T-cell (primary cell): ENCODE results near the gene RNU6-9. TPM values are rescaled to one million over a fixed set of nuclear protein-coding genes. Genes with fewer than 3 reads are reported as not detected.

Source experiments
- ATAC-seq, 4 experiments: fragments of 200-7000 bp in 3 of 4; fragments of 150-1000 bp in 1 of 4; cut with Tn5 transposase; replicated peaks in 1 of 4; 1 replicate in 3 of 4; 2 replicates in 1 of 4; pipeline ENCODE4 v1.10.0; 2021; ENCODE audit warnings: moderate library complexity in 3 of 4, mild to moderate bottlenecking in 2 of 4, moderate number of reproducible peaks in 1 of 4
- CTCF ChIA-PET, 2 donors: fragments of 300-600 bp; sonication (Branson Sonifier 250); formaldehyde crosslinking; loops; one replicate each; lab custom pipeline; 2022; ENCODE audit warnings: antibody characterized with exemption in 2 of 2; lab: Charles Lee
- POLR2A ChIA-PET, 2 donors: fragments of 300-600 bp; sonication (Branson Sonifier 250); formaldehyde crosslinking; loops; one replicate each; lab custom pipeline; 2022; ENCODE audit warnings: antibody characterized with exemption in 2 of 2; lab: Charles Lee
- DNase-seq, 35 experiments: peaks; one replicate each; pipeline versions ENCODE4 v3.0.0 to v3.0.0-alpha.2; 2013 to 2023
- H3K27ac ChIP-seq: one replicate; pipeline ENCODE4 v1.5.1; 2013; ENCODE audit warnings: low read length
- H3K27me3 ChIP-seq, 2 experiments: replicated peaks in 1 of 2; 1 replicate in 1 of 2; 2 replicates in 1 of 2; pipeline versions ENCODE4 v1.6.1 to v1.7.0; 2013; ENCODE audit warnings: low read length in 1 of 2, mixed read lengths in 1 of 2; ENCODE audit not compliant: control insufficient read depth in 2 of 2, insufficient read depth in 2 of 2; ENCODE audit errors: extremely low read depth in 1 of 2
- H3K36me3 ChIP-seq, 2 donors: 1 replicate in 1 of 2; 2 replicates in 1 of 2; pipeline versions ENCODE4 v1.6.1 to v1.7.0; 2013; ENCODE audit warnings: low read length in 1 of 2; ENCODE audit not compliant: control insufficient read depth in 2 of 2, insufficient read depth in 1 of 2; ENCODE audit errors: extremely low read depth in 1 of 2
- H3K4me1 ChIP-seq, 2 experiments: 1 replicate in 1 of 2; 2 replicates in 1 of 2; pipeline versions ENCODE4 v1.6.1 to v1.7.0; 2013; ENCODE audit warnings: low read length in 2 of 2, mixed read lengths in 1 of 2; ENCODE audit not compliant: insufficient read depth in 2 of 2, control insufficient read depth in 1 of 2; ENCODE audit errors: extremely low read depth in 1 of 2
- H3K4me3 ChIP-seq, 2 donors: 1 replicate in 1 of 2; 2 replicates in 1 of 2; pipeline versions ENCODE4 v1.5.1 to v1.7.0; 2013; ENCODE audit warnings: mild to moderate bottlenecking in 2 of 2, low read length in 1 of 2, moderate library complexity in 1 of 2; ENCODE audit not compliant: control insufficient read depth in 1 of 2; ENCODE audit errors: extremely low read depth in 1 of 2
- H3K9me3 ChIP-seq: 2 replicates; pipeline ENCODE4 v1.7.0; 2013
- H3K27ac Mint-ChIP-seq, 2 donors: one replicate each; pipeline ENCODE4 v1.8.0; 2020 to 2021; ENCODE audit warnings: mild to moderate bottlenecking in 2 of 2, mixed read lengths in 2 of 2
- H3K27me3 Mint-ChIP-seq, 2 donors: one replicate each; pipeline ENCODE4 v1.8.0; 2021 to 2022; ENCODE audit warnings: mixed read lengths in 2 of 2
- H3K36me3 Mint-ChIP-seq: one replicate; pipeline ENCODE4 v1.8.0; 2021; ENCODE audit warnings: mixed read lengths
- H3K4me1 Mint-ChIP-seq, 3 donors: one replicate each; pipeline ENCODE4 v1.8.0; 2020 to 2022; ENCODE audit warnings: mixed read lengths in 3 of 3, mild to moderate bottlenecking in 1 of 3
- H3K4me3 Mint-ChIP-seq, 3 donors: one replicate each; pipeline ENCODE4 v1.8.0; 2020 to 2022; ENCODE audit warnings: mild to moderate bottlenecking in 3 of 3, mixed read lengths in 3 of 3, moderate library complexity in 3 of 3
- H3K9me3 Mint-ChIP-seq, 3 donors: one replicate each; pipeline ENCODE4 v1.8.0; 2020 to 2022; ENCODE audit warnings: mixed read lengths in 3 of 3
- WGBS: methylation state at CpG from one replicate; pipeline ENCODE4 v1.1.5; 2013; ENCODE audit warnings: missing lambda C conversion rate; ENCODE audit not compliant: insufficient coverage; 5-methylcytosine and 5-hydroxymethylcytosine counted together
- total RNA-seq, 35 experiments: library from RNA in 6 of 35; stranded (reverse) in 6 of 35; fragments of 120-200 nt in 1 of 35; gene quantifications; one replicate each; pipeline versions ENCODE4 v1.2.1 to v1.2.4 and lab custom pipeline; 2013 to 2026

Gene RNU6-9
- total RNA-seq, 5 donors from 2014 or later (not counting 1 experiment from before 2014, with no cell fraction given): not detected

DNA sequence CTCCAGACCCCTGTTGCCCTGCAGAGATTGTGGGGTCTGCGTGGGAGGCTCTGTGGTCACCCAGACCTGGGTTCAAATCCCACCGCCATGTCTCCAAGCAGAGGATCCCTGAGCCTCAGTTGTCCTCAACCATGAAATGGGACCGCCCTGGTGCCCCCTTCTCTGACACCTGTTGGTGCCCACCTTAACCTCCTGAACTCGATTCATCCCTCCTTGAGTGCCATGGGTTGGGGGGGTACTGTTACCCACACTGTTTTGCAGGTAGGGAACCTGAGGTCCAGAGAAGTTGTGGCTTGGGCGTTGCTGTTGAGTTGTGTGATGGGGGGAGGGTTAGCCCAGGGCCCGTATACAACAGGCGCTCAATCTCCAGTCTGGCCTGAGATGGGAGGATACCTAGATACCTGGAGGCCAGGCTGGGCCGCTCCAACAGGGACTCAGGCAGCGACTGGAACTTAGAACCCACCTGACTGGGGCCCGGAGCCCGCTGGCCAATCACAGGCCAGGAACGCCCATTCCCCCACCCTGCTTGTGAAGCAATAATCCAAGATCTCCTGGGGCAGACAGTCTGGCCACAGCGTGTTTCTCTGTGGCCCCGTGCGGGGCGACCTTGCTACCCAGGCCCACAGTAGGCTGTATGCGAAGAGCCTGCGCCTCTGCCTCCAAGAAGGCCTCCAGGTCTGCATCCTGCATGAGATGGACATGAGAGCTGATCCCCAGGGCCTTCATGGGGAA, 35.4 kb downstream of the RNU6-9 start:
- CTCF ChIA-PET: no interaction called here
- Histone ChIP-seq H3K27me3 (no peaks in the 10 kb centered on the region), H3K36me3 (no peaks in the 10 kb centered on the region), H3K4me3 (no peak overlapping the region), H3K27ac (no peak overlapping the region), H3K4me1 (peaks cover 7 to 54% of the 10 kb centered on the region in 2 experiments), H3K9me3 (no peaks in the 10 kb centered on the region)
- no peaks in the 10 kb centered on the region for H3K27me3 Mint-ChIP-seq
- peaks cover 19 to 21% (median 20%) of the 10 kb centered on the region in 3 donors for H3K4me1 Mint-ChIP-seq
- 92% methylated on average over 14 of the region's 18 CpGs for WGBS
- H3K4me3 Mint-ChIP-seq: peak overlapping the region in 2 of 3 donors; percentile 9 to 78
- no peak overlapping the region for H3K27ac Mint-ChIP-seq
- POLR2A ChIA-PET: no interaction called here
- no peaks in the 10 kb centered on the region for H3K9me3 Mint-ChIP-seq
- no peak for DNase-seq
- ATAC-seq: no peak
- no peaks in the 10 kb centered on the region for H3K36me3 Mint-ChIP-seq

DNA sequence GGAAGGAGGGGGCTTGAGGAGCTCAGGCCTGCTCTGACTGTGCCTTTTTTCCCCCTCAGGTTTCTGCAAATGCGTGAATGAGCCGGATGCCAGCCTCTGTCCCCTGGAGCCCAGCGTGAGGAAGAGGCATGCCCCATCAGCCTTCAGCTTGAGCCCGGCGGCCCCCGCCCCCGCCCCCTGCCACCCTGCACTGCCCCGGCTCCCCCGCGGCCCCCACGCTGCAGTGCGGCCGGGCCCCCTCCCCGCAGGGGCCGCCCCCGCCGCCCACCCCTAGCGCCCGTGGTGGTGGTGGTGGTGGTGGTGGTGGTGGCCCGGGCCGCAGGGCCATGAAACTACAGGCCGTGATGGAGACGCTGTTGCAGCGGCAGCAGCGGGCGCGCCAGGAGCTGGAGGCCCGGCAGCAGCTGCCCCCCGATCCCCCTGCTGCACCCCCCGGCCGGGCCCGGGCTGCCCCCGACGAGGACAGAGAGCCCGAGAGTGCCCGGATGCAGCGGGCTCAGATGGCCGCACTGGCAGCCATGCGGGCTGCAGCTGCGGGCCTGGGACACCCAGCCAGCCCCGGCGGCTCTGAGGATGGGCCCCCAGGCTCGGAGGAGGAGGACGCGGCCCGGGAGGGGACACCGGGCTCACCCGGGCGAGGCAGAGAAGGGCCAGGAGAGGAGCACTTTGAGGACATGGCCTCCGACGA, 36.1 kb downstream of the RNU6-9 start:
- no peaks in the 10 kb centered on the region for H3K36me3 Mint-ChIP-seq
- WGBS: 94% methylated on average over 17 of the region's 51 CpGs
- no peaks in the 10 kb centered on the region for H3K27me3 Mint-ChIP-seq
- CTCF ChIA-PET: no interaction called here
- H3K4me1 ChIP-seq: peaks cover 7 to 48% of the 10 kb centered on the region in 2 experiments
- H3K4me3 ChIP-seq: no peak overlapping the region
- H3K27ac Mint-ChIP-seq: no peak overlapping the region
- H3K4me1 Mint-ChIP-seq: peaks cover 17 to 20% (median 19%) of the 10 kb centered on the region in 3 donors
- no peak overlapping the region for H3K4me3 Mint-ChIP-seq
- no peaks in the 10 kb centered on the region for H3K9me3 Mint-ChIP-seq
- H3K27ac ChIP-seq: no peak overlapping the region
- no peaks in the 10 kb centered on the region for H3K9me3 ChIP-seq
- no peaks in the 10 kb centered on the region for H3K27me3 ChIP-seq
- DNase-seq (no peak), ATAC-seq (no peak)
- POLR2A ChIA-PET: no interaction called here
- H3K36me3 ChIP-seq: no peaks in the 10 kb centered on the region

DNA sequence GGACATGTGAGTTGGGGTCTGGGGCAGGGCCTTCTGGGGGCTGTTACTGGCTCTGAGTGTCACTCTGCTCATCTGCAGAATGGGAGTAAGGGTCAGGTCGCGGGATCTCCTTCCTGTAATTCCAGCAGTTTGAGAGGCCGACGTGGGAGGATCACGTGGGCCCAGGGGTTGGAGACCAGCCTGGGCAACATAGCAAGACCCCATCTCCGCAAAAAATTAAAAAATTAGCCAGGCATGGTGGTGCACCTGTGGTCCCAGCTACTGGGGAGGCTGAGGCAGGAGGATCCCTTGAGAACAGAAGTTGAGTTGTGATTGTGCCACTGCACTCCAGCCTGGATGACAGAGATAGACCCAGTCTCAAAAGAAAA, 36.6 kb downstream of the RNU6-9 start:
- 100% methylated on average over 6 of the region's 6 CpGs for WGBS
- peaks cover 16 to 19% (median 18%) of the 10 kb centered on the region in 3 donors for H3K4me1 Mint-ChIP-seq
- Histone ChIP-seq H3K4me3 (no peak overlapping the region), H3K36me3 (no peaks in the 10 kb centered on the region), H3K27ac (no peak overlapping the region), H3K9me3 (no peaks in the 10 kb centered on the region), H3K4me1 (peaks cover 7 to 43% of the 10 kb centered on the region in 2 experiments), H3K27me3 (no peaks in the 10 kb centered on the region)
- DNase-seq (no peak), ATAC-seq (no peak)
- H3K4me3 Mint-ChIP-seq: no peak overlapping the region
- CTCF ChIA-PET: no interaction called here
- POLR2A ChIA-PET: no interaction called here
- H3K9me3 Mint-ChIP-seq: no peaks in the 10 kb centered on the region
- H3K36me3 Mint-ChIP-seq: no peaks in the 10 kb centered on the region
- no peak overlapping the region for H3K27ac Mint-ChIP-seq
- H3K27me3 Mint-ChIP-seq: no peaks in the 10 kb centered on the region

DNA sequence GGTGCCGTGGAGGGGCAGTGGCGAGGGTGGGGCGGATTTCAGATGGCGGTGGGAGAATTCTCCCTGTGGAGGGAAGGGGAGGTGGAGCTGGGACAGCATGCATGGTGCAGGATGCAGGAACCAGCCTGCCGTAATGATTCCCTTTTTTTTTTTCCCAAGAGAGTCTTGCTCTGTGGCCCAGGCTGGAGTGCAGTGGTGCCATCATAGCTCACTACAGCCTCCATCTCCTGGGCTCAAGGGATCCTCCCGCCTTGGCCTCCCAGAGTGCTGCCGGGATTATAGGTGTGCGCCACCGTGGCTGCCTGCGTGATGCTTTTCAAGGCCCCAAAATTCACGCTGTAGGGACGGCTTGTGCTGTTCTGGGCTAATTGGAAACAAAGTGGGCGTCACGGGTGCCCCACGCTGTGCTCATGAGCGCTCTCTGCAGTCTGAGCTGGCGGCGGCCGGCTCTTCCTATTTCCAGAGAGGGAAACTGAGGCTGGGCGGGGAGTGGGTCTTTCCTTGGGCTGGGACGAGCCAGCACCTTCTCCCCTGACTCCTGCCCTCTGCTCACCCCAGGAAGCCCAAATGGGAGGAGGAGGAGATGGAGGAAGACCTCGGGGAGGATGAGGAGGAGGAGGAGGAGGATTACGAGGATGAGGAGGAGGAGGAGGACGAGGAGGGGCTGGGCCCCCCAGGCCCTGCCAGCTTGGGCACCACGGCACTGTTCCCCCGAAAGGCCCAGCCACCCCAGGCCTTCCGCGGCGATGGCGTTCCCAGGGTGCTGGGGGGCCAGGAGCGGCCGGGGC, 38.8 kb downstream of the RNU6-9 start:
- H3K27ac ChIP-seq: no peak overlapping the region
- ChIA-PET POLR2A (no interaction called here), CTCF (no interaction called here)
- no peaks in the 10 kb centered on the region for H3K9me3 Mint-ChIP-seq
- 69% methylated on average over 24 of the region's 32 CpGs for WGBS
- no peaks in the 10 kb centered on the region for H3K36me3 ChIP-seq
- H3K27me3 ChIP-seq: no peaks in the 10 kb centered on the region
- ATAC-seq (peak in 1 of 4 experiments; percentile 12), DNase-seq (no peak)
- H3K36me3 Mint-ChIP-seq: no peaks in the 10 kb centered on the region
- H3K27me3 Mint-ChIP-seq: no peaks in the 10 kb centered on the region
- no peak overlapping the region for H3K27ac Mint-ChIP-seq
- peaks cover 7 to 32% of the 10 kb centered on the region in 2 experiments for H3K4me1 ChIP-seq
- peak overlapping the region in 2 of 3 donors; percentile 37 to 80 for H3K4me3 Mint-ChIP-seq
- H3K4me3 ChIP-seq: peak overlapping the region in 1 of 2 donors; percentile 41
- H3K9me3 ChIP-seq: no peaks in the 10 kb centered on the region
- H3K4me1 Mint-ChIP-seq: peaks cover 19 to 23% (median 23%) of the 10 kb centered on the region in 3 donors

DNA sequence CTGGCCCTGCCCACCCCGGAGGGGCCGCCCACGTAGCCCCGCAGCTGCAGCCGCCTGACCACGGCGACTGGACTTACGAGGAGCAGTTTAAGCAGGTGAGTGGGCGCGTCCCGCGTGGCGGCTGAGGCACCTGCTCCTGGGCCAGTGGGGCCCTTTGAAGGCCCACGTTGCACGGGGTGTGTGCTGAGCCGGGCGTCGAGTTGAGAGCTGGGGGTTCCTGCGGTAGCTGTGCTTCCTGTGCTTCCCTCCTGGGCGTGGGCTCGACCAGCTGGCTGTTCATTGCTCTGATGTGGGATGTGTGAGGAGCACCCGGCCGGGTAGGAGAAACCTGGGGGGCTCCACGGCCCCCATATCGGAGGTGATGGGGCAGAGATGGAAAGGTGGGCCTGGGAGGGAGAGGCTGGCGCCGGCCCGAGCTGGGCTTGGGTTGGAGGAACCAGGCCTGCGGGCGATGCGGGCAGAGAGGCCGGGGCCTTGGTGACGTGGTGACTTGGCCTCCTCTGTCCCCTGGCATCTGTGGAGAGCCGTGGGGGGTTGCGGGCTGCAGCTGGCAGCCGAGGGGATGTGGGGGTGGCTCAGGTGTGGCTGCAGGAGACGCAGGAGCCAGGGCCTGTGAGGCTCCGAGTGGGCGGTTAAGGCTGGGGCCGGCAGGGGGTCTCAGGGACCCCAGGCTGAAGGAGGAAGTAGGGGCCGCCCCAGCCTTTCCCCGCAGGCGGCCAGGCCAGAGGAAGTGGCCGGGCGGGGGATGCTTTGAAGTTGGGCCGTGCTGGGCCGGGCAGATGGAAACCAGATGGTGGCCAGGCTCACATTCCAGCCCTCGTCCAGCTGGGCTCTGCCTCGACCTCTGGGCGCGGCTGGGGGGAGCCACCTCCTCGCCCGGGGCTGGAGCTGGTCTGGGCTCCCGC, 39.6 kb downstream of the RNU6-9 start:
- Histone ChIP-seq H3K36me3 (no peaks in the 10 kb centered on the region), H3K9me3 (no peaks in the 10 kb centered on the region), H3K27me3 (no peaks in the 10 kb centered on the region), H3K4me1 (peaks cover 7 to 32% of the 10 kb centered on the region in 2 experiments), H3K4me3 (peak overlapping the region; percentile 30 to 41), H3K27ac (no peak overlapping the region)
- peaks cover 26 to 31% (median 29%) of the 10 kb centered on the region in 3 donors for H3K4me1 Mint-ChIP-seq
- H3K27me3 Mint-ChIP-seq: no peaks in the 10 kb centered on the region
- H3K9me3 Mint-ChIP-seq: peaks cover 0 to 3% (median 0%) of the 10 kb centered on the region in 3 donors
- ATAC-seq (peak; percentile 74 to 88 (median 79)), DNase-seq (peak in 18 of 35 experiments; percentile 35 to 67 (median 48))
- ChIA-PET CTCF (no interaction called here), POLR2A (no interaction called here)
- peak overlapping the region; percentile 59 to 80 (median 72) for H3K4me3 Mint-ChIP-seq
- H3K36me3 Mint-ChIP-seq: peaks cover 3% of the 10 kb centered on the region
- H3K27ac Mint-ChIP-seq: peak overlapping the region; percentile 63 to 72
- 23% methylated on average over 53 of the region's 54 CpGs for WGBS
